Activated CD4-positive, alpha-beta T cell treated with anti-CD3 and anti-CD28 coated beads, Interleukin-2, amount 50 U/mL, for 16 hours (primary cell): ENCODE measurements around the gene RNF146.
A peak's percentile ranks its signal among the peaks of the same experiment; 100 is the strongest.
"Not testable (repeated sequence)": the region's sequence is repeated elsewhere in the genome, so short reads cannot be mapped to it uniquely, and the experiment has no call there.

Source experiments
- DNase-seq: peaks from one replicate; pipeline ENCODE4 v3.0.0-alpha.2; 2020

Gene RNF146

DNA sequence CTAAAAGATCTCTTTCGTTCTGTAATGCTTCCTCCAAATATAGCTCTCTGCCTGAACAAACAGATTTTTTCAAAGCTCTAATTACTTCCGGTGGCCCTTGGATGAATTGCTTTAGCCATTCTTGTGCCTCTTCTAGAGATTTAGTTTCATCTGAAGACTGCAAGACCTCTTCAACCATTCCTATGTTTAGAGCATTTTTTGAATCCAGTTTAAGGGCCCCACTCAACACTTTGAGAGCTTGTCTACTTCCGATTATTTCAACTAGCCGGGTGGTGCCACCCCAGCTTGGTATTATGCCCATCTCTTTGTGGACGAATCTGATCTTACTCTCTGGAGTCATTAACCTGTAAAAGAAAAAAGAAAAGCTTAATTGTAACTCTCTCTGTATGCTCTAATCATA, 23.3 kb downstream of the RNF146 start:
- no peak for DNase-seq

DNA sequence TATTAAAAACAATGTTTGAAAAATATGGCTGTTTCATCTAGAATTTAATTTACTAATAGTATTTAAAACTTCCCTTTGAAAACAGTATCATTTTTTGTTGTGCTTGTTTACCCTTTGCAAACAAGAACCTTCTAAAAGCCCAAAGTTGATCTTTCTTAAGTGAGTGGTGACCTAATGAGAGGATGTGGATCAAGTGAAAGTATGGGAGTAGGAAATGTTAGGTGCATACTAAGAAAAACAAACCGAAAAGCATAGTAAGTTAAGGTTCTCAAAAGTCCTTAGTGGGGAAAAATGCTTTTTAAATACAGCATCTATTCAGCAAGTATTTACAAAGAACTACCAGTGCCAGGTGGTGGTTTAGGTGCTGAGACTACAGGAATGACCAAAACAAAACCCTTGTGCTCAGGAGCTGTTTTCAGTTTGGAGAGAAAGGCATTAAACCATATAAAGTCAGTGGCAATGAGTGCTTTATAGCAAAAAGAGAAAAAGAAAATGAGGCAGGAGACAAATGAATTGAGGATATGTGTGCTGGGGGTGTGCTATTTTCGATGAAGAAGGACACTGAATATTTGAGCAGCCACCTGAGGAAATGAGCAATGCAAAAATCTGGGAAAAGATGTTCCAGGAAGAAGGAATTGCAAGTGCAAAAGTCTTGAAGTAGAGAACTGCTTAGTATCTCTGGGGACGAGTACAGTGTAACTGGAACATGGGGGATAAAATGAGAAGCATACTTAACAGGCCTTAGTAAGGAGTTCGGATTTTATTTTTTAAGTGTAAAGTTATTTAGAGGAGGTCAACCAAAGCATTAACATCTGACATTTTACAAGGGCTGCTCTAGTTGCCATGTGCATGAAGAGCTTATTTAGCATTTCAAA, 24.0 kb downstream of the RNF146 start:
- peak; percentile 32 for DNase-seq

DNA sequence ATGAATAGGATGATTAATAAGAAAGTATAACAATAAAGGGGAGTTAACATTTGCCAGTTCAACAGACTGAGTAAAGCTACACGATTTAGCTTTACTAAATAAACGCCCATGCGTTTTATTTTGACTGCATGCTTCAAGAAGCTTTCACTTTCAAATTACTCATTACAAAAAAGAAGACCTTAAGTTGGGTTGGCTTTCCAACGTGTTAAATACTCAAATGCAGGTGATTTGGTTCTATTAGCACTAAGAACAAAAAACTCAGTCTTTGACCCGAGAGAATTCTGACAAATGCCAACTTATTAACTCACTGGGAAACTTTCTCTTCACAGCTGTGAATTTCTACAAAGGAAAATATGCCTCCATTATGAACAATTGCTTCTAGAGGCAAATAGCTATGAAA, 24.8 kb downstream of the RNF146 start:
- DNase-seq, result peak; percentile 59

DNA sequence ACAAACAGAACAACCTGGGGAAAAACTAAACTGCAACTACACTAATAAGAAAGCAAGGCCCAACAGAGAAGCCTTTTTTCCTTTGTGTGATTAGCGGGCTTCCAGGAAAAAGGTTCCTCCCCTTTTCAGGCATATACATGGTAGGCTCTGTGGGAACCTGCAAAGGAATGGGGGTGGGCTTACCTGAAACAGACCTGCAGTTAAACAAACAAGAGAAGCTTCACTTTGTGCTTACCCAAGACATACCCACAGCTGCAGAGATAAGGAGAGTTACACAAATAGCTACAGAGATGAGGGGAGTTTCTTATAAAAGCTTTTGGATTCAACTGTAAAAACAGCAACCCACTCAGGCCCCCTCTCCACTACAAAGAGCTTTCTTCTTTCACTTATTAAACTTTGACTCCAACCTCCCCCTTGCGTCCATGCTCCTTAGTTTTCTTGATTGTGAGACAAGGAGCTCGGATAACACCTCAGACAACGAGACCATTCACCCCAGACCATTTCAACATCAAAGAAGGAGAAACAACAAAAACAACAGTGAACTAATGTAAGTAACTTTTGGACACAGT, 30.9 kb downstream of the RNF146 start:
- DNase-seq, result no peak

DNA sequence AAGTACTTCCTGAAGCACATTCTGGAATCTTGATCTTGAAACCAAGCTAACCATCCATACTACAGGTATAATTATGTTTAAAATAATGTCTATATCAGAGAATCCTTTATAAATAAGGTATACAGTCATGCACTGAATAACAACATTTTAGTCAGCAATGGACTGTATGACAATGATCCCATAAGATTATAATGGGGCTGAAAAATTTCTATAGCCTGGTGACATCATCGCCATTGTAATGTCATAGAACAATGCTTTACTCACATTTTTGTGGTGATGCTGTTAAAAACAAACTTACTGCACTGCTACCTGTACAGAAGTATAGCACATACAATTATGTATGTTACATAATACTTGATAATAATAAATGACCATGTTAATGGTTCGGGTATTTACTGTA, 31.8 kb downstream of the RNF146 start:
- no peak for DNase-seq

DNA sequence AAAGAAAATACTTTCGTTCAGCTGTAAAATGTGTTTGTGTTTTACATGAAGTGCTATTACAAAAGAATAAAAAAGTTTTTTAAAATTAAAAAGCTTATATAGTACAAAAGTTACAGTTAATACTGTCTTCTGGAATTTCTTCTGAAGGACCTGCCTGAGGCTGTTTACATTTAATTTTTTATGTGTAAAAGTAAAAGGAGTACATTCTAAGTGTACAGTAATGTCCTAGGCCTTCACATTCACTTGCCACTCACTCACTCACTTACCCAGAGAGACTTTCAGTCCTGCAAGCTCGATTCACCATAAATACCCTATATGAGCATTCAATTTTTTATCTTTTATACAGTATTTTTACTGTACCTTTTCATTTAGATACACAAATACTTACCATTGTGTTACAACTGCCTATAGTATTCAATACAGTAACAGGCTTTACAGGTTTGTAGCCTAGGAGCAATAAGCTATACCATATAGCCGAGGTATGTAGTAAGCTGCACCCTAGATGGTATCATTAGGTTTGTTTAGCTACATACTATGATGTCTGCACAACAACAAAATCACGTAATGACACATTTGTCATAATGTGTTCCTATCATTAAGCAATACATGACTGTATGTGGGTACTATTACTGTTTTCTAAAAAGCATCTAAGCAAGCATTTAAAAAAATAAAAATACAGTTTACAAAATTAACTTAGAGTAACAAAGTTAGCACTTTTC, 33.0 kb downstream of the RNF146 start:
- DNase-seq, result no peak

DNA sequence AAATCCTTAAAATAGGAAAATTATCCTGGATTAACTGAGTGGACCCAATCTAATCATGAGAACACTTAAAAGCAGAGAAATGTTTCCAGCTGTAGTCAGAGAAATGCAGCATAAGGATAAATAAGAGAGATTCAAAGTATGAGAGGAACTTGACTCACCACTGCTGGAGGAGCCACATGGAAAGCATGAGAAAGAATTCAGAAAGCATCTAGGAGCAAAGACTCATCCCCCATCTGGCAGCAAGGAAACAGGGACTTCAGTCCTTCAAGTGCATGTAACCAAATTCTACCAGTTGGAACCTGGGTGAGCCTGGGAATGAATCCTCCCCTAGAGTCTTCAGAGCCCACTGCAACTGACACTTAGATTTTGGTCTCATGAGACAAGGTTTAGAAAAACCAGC, 33.7 kb downstream of the RNF146 start:
- DNase-seq, result no peak

DNA sequence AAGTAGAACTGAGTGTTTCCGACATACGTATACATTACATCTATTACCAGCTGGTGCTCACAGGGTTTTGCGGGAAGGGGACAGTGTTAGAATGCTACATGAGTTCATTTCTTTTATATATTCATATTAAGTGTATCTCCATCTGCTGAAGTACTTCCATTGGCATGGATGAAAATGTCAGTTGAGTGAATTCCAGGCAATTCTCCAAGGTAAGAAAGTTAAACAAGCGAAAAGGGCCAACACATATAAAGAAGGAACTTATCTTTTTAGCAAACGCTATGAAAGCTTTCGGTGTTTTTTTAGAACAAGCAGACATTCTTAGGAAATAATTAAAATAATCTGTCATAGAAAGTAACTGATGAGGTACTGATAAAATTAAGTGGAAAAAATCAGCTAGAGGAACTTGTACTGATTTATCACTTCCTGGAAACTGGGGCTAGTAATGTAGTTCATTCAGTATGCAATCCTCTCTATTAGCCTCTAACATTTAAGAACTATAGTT, 34.6 kb downstream of the RNF146 start:
- DNase-seq, result no peak

DNA sequence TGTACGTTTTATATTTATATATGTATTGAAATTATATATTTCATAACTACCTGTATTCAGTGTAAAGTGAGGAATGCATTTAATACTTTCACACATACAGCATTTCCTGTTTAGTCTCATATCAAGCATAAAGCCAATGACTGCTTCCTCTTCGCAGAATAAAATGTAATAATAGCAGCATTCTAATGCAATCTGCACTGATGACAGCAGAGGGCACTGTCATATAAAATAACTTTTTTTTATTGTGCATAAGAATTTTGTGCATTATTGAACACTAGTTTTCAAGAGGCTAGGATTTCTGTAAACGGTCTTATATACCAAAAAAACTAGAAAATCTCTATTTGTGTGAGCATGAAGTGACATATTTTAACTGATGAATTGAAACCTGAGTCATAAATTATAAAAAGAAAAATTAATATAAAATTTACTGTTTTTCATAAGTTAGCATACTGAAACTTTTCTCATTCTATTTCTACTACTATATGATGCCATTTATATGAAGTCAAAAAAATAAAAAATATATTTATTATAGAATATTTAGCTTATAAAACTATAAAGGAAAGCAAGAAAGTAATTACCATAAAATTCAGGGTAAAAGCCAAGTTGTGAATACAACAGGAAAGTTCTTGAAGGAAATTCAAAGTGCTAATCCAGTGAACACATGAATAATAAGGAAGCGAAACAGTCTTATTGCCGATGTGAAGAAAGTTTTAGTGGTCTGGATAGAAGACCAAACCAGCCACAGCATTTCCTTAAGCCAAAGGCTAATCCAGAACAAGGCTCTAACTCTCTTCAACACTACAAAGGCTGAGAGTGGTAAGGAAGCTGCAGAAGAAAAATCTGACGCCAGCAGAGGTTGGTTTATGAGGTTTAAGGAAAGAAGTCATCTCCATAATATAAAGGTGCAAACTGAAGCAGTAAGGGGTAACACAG, 36.3 kb downstream of the RNF146 start:
- peak; percentile 50 for DNase-seq

DNA sequence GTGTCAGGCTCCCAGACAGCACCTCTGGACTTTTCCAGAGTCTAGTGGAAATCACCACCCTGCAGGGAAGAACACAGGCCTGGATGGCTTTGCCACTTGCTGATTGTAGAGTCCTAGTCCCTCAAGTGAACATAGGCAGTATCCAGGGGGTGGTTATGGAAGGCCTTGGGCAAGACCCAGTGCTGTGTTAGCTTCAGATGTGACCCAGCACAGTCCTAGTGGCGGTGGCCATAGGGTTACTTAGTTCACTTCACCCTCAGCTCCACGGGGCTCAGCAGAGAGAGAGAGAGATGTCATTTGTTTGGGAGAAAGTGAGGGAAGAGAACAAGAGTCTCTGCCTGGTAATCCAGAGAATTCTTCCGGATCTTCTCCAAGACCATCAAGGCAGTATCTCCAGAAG, 37.3 kb downstream of the RNF146 start:
- no peak for DNase-seq

DNA sequence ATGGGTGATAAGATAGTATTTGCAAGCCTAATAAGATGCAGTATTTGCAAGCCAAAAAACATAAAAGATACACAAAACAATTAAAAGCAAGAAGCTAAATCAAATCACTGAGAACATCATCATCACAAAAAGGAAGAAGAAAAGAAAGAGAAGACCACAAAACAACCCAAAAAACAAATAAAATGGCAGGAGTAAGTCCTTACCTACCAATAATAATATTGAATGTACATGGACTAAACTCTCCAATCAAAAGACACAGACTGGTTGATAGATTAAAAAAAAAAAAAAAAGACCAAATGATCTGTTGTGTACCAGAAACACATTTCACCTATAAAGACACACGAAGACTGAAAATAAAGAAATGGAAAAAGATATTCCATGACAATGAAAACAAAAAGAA, 39.1 kb downstream of the RNF146 start:
- no peak for DNase-seq

DNA sequence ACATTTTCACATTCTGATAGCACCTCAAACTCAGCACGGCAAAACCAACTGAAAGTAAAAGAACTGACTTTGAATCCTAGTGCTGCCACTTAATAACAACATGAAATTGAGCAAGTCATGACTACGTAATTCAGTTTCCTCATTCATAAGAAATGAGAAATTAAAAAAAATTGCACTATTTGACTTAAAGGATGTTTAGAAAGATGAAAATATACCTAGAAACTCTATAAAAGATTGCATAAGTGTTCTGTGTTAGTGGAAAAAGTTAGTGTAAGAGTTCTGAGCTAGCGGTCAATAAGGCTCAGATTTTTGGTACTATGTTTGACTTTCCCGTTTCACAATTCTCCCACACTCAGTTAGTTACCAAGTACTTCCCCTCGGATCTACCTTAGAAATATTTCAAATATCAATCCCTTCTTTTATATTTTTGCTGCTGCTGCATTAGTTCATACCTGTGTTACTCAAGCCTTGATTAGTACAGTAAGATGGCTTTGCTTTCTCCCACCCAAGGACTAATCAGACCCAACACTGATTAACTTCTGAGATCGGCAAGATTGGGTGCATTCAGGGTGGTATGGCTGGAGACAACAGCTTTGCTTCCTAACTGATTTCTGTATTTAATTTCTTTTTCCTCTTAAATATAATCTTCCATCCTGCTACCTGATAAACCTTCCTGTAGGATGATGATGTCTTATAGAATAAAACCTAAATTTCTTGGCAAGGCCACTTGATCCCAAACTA, 50.9 kb downstream of the RNF146 start:
- no peak for DNase-seq

DNA sequence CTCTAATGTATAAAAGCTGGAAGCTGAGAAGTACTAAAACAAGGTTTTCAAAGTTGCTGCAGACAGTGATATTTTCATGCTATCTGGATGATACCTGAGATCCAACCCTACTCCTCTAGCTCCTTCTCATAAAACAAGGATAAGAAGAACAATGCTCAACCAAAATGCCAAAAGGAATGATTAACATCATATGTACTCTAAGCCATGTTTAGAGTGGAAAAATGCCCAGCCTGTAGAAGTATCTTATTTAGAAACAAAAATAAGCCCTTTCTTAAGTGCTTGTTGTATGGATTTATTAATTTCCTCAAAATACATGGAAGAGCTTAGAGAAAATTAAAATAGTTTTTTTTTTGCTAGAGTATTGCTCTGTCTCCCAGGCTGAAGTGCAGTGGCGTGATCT, 53.0 kb downstream of the RNF146 start:
- no peak for DNase-seq

DNA sequence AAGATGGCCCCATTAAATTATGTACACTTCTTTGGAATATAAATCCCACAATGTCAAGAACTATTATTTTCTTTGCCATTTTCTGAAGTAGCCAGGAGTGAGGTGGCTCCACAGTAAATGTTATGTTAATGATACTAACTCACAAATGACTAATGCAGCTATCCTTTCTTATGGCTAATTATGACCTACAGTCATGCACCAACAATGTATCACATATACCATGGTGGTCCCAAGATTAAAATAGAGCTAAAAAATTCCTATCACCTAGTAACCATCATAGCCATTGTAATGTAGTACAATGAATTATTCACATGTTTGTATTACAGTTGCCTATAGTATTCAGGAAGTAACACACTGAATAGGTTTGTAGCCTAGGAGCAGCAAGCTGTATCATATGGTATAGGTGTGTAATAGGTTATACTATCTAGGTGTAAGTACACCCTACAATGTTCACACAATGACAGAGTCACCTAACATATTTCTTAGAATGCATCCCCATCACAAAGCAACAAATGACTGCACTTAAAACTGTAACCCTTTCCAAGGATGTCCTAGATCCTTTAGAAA, 61.5 kb downstream of the RNF146 start:
- DNase-seq, result no peak

DNA sequence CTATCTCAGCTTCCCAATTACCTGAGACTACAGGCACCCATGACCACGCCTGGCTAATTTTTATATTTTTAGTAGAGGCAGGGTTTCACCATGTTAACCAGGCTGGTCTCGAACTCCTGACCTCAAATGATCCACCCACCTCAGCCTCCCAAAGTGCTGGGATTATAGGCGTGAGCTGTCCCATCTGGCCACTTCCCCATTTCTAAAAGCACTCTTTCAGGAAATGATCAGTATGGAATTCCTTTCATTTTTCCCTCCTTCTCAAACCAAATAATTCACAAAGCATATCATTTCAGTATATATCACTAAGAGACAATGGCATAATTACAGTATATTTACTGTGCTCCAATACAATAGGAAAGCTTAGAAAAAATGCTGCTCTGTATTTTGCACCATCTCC, 64.6 kb downstream of the RNF146 start:
- not testable (repeated sequence) for DNase-seq

DNA sequence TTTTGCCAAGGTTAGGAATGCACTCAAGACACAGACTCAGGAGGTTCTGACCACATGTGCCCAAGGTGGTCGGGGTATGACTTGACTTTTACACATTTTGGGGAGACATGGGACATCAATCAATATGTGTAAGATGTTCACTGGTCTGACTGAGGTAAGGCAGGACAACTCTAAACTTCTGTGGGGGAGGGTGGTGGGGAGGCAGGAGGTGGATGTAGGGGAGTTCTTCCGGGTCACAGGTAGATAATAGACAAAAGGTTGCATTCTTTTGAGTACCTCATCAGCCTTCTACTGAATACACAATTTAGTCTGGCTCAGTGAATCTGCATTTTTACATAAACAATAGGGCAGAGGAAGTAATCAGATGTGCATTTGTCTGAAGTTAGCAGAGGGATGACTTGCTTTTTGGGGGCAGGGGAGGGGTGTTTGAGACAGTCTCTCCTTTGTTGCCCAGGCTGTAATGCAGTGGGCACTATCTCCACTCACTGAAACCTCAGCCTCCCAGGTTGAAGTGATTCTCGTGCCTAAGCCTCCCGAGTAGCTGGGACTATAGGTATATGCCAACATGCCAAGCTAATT, 65.8 kb downstream of the RNF146 start:
- DNase-seq, result peak; percentile 10
